ENCODE data around the gene MT1M.
A peak's percentile ranks its signal among the peaks of the same experiment; 100 is the strongest.

Gene MT1M

DNA sequence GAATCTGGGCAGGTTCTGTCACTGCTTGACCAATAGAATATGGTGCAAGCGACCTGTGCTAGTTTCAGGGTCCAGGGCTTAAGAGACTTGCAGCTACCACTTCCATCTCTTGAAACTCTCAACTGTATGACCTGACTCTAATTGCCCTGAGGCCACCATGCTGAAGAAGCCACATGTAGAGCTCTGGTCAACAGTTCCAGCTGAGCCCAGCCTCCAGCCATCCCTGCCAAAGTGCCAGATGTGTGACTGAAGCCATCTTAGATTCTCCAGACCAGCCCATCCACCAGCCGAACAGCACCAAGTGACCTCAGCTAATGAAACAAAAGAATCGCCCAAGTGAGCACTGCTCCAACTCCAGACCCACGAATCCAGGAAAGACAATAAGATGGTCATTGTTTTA lies 27.5 kb upstream of the MT1M start:
- Mint-ChIP-seq H3K4me1 (ENCODE audit: low read depth) (peaks cover 30% of the 10 kb centered on the region), H3K27me3 (peaks cover 21% of the 10 kb centered on the region), H3K36me3 (ENCODE audit: low read depth) (no peaks in the 10 kb centered on the region), H3K9me3 (no peaks in the 10 kb centered on the region), H3K4me3 (no peak overlapping the region), H3K27ac (no peak overlapping the region)
- intact Hi-C loops (cut with micrococcal nuclease): no loop called here

DNA sequence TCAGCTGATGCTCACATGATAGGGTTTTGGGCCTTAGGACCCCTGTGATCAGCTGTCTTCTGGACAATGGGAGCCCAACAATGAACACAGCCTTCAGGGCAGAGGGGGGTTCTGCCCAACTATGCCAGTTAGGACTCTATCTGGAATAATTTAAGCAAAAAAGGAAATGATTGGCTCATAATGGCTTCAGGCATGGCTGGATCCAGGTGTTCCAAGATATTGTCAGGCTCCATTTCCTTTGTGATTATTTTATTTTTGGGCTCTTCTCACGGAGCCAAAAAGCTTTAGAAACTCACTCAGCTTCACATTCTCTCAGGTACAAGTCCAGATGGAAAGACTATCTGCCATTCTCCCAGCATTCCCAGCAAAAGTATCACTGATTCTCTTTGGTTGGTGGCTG lies 27.0 kb upstream of the MT1M start:
- Mint-ChIP-seq H3K27me3 (peaks cover 17% of the 10 kb centered on the region), H3K4me1 (ENCODE audit: low read depth) (peaks cover 35% of the 10 kb centered on the region), H3K4me3 (no peak overlapping the region), H3K27ac (no peak overlapping the region), H3K9me3 (no peaks in the 10 kb centered on the region), H3K36me3 (ENCODE audit: low read depth) (no peaks in the 10 kb centered on the region)
- intact Hi-C loops (cut with micrococcal nuclease): no loop called here

DNA sequence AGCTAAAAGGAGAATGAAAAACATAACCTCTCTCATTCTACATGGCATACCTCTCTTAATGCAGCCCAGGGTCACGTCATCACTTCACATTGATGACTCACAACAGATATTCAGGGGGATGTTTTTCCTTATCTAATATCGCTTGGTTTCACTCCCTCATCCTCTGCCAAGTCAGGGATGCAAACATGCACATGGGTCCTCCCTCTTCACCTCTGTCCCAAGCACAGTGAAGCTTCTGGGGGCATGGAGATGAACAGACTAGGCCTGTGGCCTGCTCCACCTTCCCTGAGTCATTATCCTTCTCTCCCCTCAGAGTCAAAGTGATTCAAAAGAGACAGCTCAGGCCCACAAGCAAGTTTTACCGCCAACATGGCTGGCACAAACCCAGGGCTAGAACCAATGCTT lies 26.4 kb upstream of the MT1M start:
- Mint-ChIP-seq H3K4me1 (ENCODE audit: low read depth) (peaks cover 41% of the 10 kb centered on the region), H3K27me3 (peaks cover 11% of the 10 kb centered on the region), H3K4me3 (no peak overlapping the region), H3K27ac (no peak overlapping the region), H3K36me3 (ENCODE audit: low read depth) (no peaks in the 10 kb centered on the region), H3K9me3 (no peaks in the 10 kb centered on the region)
- intact Hi-C loops (cut with micrococcal nuclease): no loop called here

DNA sequence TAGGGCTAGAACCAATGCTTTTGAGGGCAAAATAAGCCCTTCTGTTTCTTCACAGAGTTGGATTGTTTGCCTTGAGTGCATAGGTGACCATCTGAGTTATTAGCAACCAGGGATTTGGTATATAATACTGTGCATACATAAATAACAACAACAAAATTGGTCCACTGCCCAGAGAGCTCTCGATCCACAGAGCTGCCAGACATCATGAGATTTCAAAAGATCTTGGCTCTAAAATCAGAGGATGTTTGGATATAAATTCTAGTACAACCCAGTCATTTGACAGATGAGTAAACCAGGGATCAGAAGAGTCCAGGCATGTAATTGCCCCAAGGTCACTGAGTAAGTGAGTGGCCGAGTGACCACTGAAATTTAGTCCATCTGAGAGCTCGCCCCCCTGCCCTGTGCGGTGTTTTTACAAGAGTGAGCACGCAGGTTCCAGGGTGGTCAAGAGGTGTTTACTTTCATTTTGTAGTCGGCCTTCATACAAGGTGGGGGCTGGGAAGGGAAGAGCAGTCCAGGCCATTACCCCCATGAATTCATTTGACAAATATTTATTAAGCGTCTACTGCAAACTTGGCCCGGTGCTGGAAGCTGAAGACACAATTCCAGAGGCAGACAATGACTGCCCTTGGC lies 25.9 kb upstream of the MT1M start:
- intact Hi-C loops (cut with micrococcal nuclease): no loop called here
- H3K4me1 Mint-ChIP-seq (ENCODE audit: low read depth): peaks cover 45% of the 10 kb centered on the region

DNA sequence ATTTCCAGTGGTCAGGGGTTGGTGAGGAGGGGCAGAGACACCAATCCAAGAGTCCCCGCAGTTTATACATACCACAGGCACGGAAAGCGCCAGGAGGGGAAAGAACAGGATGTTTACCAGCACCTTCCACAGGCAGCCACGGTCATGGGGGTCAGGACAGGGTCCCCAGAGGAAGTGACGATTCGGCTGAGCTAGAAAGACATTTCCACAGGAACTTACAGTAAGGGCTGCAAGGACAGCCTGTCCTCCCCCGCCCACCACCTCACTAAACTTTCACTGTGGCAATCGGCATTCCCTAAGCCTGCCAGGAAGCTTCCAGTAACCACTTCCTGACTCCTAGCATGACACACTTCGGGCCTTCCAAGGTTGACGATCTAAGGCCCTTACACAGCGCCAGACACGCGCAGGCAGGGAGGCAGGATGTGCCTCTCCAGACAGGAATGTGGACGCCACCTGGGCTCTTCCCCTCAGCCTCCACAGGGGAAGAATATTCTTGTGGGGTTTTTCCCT lies 25.3 kb upstream of the MT1M start:
- Mint-ChIP-seq H3K27ac (peak overlapping the region; percentile 86), H3K36me3 (ENCODE audit: low read depth) (no peaks in the 10 kb centered on the region), H3K27me3 (peaks cover 5% of the 10 kb centered on the region), H3K9me3 (no peaks in the 10 kb centered on the region), H3K4me1 (ENCODE audit: low read depth) (peaks cover 45% of the 10 kb centered on the region), H3K4me3 (no peak overlapping the region)
- intact Hi-C loops (cut with micrococcal nuclease): no loop called here

More for the DNA sequence above, 25.9 kb upstream of the MT1M start:
- no peaks in the 10 kb centered on the region for H3K36me3 Mint-ChIP-seq (ENCODE audit: low read depth)
- H3K4me3 Mint-ChIP-seq: no peak overlapping the region
- peaks cover 8% of the 10 kb centered on the region for H3K27me3 Mint-ChIP-seq
- H3K27ac Mint-ChIP-seq: peak overlapping the region; percentile 86
- H3K9me3 Mint-ChIP-seq: no peaks in the 10 kb centered on the region

DNA sequence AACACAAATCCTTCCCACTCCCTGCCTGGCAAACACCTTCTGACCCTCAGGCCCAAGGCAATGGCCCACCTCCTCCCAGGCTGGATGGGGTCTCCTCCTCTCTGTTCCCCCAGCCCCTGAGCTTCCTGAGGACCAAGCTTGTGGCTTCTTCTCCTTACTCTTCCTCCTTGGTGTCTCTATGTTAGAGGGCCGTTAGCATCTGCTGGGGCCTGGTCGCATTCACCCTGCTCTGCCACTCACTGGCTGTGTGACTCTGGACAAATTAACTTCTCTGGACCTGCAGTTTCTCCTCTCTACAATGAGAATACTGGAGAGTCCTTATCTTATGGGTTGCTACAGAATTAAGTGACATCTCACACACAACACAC lies 24.8 kb upstream of the MT1M start:
- H3K36me3 Mint-ChIP-seq (ENCODE audit: low read depth): no peaks in the 10 kb centered on the region
- no peaks in the 10 kb centered on the region for H3K9me3 Mint-ChIP-seq
- H3K4me1 Mint-ChIP-seq (ENCODE audit: low read depth): peaks cover 45% of the 10 kb centered on the region
- peak overlapping the region; percentile 86 for H3K27ac Mint-ChIP-seq
- H3K4me3 Mint-ChIP-seq: peak overlapping the region; percentile 18
- H3K27me3 Mint-ChIP-seq: peaks cover 4% of the 10 kb centered on the region
- intact Hi-C loops (cut with micrococcal nuclease): no loop called here

DNA sequence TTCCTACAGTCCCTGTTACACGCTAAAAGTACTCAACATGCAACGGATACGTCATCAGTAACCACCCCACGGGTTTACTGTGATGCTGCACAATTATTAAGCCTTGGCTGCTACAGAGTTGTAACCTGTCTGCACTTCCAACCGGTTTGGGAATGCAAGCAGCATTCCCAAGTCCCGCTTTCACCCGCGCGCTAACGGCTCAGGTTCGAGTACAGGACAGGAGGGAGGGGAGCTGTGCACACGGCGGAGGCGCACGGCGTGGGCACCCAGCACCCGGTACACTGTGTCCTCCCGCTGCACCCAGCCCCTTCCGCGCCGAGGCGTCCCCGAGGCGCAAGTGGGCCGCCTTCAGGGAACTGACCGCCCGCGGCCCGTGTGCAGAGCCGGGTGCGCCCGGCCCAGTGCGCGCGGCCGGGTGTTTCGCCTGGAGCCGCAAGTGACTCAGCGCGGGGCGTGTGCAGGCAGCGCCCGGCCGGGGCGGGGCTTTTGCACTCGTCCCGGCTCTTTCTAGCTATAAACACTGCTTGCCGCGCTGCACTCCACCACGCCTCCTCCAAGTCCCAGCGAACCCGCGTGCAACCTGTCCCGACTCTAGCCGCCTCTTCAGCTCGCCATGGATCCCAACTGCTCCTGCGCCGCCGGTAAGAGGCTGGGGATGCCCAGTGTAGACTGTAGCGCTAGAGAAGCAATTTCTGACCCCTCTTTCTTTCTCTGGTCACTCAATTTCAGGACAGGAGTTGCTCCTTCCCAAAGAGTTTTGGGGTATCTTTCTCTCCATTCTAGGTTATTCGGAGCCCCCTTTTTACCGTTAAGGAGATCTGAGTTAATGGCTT lies 24.2 kb upstream of the MT1M start, which contains the start of gene MT2A:
Gene MT2A (plus strand): TSS at position 542 of the 833 bp plus-strand sequence. CDS start 72 bp downstream, at position 614.
- intact Hi-C loops (cut with micrococcal nuclease): no loop called here
- H3K9me3 Mint-ChIP-seq: no peaks in the 10 kb centered on the region
- H3K36me3 Mint-ChIP-seq (ENCODE audit: low read depth): no peaks in the 10 kb centered on the region
- peak within 1 kb of the TSS; percentile 75 for H3K4me3 Mint-ChIP-seq
- H3K4me1 Mint-ChIP-seq (ENCODE audit: low read depth): peaks cover 45% of the 10 kb centered on the region
- peak within 1 kb of the TSS; percentile 86 for H3K27ac Mint-ChIP-seq
- H3K27me3 Mint-ChIP-seq: peaks cover 4% of the 10 kb centered on the region

DNA sequence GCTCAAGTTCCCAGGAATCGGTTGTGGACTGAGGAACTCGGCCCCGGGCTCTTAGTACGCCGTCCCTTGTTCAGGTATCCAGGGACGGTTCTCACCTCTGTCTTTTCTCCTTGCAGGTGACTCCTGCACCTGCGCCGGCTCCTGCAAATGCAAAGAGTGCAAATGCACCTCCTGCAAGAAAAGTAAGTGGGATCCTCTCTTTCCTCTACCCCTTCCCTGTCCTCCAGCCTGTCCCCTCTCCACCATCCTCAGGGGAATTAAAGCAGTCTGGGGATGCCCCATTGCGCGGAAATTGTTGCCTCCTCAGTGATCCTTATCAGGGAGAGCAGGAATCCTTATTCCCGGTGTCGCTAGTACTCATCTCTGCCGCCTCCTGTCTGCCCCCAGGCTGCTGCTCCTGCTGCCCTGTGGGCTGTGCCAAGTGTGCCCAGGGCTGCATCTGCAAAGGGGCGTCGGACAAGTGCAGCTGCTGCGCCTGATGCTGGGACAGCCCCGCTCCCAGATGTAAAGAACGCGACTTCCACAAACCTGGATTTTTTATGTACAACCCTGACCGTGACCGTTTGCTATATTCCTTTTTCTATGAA lies 23.5 kb upstream of the MT1M start:
- peaks cover 45% of the 10 kb centered on the region for H3K4me1 Mint-ChIP-seq (ENCODE audit: low read depth)

DNA sequence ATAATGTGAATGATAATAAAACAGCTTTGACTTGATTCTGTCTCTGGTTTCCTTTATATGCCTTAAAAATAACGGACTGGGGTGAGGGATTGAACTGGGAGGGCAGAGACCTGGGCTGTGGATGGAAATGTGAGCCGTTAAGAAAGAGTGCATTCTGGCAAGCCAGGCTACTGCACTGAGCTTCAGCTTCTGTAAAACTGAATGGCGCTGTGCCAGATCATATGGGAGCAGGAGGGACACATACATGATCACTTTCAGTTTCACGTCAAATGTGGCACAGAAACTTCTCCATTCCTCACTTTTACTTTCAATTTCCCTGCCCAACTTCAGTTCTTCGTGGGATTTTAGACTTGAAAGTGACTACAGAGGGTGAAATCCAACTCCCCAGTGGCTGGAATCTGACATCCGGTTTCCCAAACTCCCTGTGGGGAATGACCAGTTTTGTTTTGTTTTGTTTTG lies 23.0 kb upstream of the MT1M start:
- H3K4me3 Mint-ChIP-seq: peak overlapping the region; percentile 75
- no peaks in the 10 kb centered on the region for H3K9me3 Mint-ChIP-seq
- peaks cover 8% of the 10 kb centered on the region for H3K27me3 Mint-ChIP-seq
- intact Hi-C loops (cut with micrococcal nuclease): no loop called here
- H3K36me3 Mint-ChIP-seq (ENCODE audit: low read depth): no peaks in the 10 kb centered on the region
- peaks cover 45% of the 10 kb centered on the region for H3K4me1 Mint-ChIP-seq (ENCODE audit: low read depth)
- peak overlapping the region; percentile 86 for H3K27ac Mint-ChIP-seq

More for the DNA sequence above, 23.5 kb upstream of the MT1M start:
- intact Hi-C loops (cut with micrococcal nuclease): no loop called here
- no peaks in the 10 kb centered on the region for H3K9me3 Mint-ChIP-seq
- peak overlapping the region; percentile 75 for H3K4me3 Mint-ChIP-seq
- H3K27ac Mint-ChIP-seq: peak overlapping the region; percentile 86
- no peaks in the 10 kb centered on the region for H3K36me3 Mint-ChIP-seq (ENCODE audit: low read depth)
- peaks cover 5% of the 10 kb centered on the region for H3K27me3 Mint-ChIP-seq

DNA sequence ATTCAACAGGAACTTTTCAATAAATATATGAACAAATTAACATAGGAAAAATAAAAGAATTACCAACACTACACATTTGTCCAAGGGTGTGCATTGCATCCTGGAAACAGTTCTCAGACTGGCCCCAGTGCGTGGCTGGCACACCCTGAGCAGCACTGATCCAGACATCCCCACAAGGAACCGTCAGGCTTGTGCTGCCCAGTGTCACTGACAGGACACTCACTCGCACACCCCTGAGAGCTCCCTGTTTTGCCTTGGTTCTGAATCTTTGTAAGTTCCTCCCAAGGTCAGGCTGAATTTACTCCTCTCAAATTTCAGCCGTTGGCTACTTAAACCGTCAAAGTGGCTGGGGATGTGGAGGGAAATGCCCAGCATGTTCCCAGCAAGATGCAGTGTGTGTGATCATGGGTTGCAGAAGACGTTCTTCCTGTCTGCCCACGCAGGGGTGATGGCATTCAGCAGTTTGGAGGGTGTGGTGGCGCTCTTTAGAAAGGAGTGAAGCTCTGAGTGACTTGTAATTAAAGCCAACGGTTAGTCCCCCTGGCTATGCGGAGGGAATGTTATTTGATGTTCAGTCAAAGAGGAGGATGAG lies 22.3 kb upstream of the MT1M start:
- Mint-ChIP-seq H3K27ac (peak overlapping the region; percentile 86), H3K36me3 (ENCODE audit: low read depth) (no peaks in the 10 kb centered on the region), H3K27me3 (peaks cover 9% of the 10 kb centered on the region), H3K4me3 (peak overlapping the region; percentile 75), H3K4me1 (ENCODE audit: low read depth) (peaks cover 45% of the 10 kb centered on the region), H3K9me3 (no peaks in the 10 kb centered on the region)
- intact Hi-C loops (cut with micrococcal nuclease): no loop called here

DNA sequence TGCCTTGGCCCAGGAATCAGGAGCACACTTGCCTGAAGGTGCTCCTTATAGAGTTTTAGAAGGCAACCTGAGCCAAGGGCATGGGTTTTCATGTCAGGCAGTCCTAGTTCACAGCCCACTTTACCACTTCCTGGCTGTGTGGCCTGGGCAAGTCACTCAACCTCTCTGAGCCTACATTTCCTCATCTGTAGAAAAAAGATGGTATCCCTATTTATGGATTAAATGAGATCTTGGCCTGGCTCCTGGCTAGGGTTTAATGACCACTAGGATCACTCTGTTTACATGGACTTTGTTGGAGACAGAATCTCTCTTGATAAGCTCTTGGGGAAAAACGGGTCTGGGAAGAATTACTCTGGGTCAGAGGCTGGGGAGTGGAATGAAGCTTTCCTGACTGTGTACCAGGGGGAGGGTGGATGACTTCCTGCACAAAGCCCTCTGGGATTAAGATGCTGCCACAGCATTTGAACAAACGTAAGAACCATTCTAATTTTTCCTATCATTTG lies 21.8 kb upstream of the MT1M start:
- Mint-ChIP-seq H3K27ac (peak overlapping the region; percentile 86), H3K9me3 (no peaks in the 10 kb centered on the region), H3K36me3 (ENCODE audit: low read depth) (no peaks in the 10 kb centered on the region), H3K4me3 (no peak overlapping the region), H3K27me3 (peaks cover 10% of the 10 kb centered on the region), H3K4me1 (ENCODE audit: low read depth) (peaks cover 45% of the 10 kb centered on the region)
- intact Hi-C loops (cut with micrococcal nuclease): no loop called here

DNA sequence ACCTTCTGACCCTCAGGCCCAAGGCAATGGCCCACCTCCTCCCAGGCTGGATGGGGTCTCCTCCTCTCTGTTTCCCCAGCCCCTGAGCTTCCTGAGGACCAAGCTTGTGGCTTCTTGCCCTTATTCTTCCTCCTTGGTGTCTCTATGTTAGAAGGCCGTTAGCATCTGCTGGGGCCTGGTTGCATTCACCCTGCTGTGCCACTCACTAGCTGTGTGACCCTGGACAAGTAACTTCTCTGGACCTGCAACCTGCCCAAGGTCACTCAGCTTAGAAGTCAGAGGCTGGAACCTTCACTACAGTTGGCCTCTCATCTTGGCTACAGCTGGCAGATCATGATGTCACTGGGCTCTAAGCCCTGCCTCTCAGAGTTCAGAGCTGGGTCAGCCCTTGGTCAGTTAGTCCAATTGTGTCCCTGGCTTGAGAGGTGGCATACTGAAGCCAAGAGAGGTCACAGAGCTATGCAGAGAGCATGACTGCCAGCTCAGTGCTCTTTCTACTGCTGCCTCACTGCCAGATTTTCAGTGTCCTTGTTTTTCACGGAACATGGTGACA lies 21.1 kb upstream of the MT1M start:
- intact Hi-C loops (cut with micrococcal nuclease): no loop called here
- Mint-ChIP-seq H3K4me1 (ENCODE audit: low read depth) (peaks cover 45% of the 10 kb centered on the region), H3K4me3 (no peak overlapping the region)

DNA sequence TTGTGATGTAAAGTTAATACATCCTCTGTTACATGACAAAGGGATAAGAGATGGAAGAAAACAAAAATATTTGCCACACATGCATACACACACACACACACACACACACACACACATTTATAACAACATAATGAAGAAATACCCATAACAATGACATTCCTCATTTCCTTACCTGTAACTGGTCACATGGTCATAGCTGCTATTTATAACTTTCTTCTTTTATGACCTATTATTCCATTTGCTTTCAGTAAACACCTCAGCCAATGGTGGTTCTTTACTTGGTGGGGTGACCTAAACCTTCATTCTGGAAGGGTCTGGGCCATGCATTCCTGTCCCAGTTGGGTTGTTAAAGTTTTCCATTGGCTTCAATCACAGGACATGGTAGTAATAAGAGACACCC lies 18.8 kb upstream of the MT1M start:
- Mint-ChIP-seq H3K9me3 (no peaks in the 10 kb centered on the region), H3K4me3 (no peak overlapping the region), H3K4me1 (ENCODE audit: low read depth) (peaks cover 43% of the 10 kb centered on the region), H3K36me3 (ENCODE audit: low read depth) (no peaks in the 10 kb centered on the region), H3K27me3 (peaks cover 38% of the 10 kb centered on the region), H3K27ac (no peak overlapping the region)
- intact Hi-C loops (cut with micrococcal nuclease): no loop called here

More for the DNA sequence above, 21.1 kb upstream of the MT1M start:
- no peaks in the 10 kb centered on the region for H3K36me3 Mint-ChIP-seq (ENCODE audit: low read depth)
- peaks cover 15% of the 10 kb centered on the region for H3K27me3 Mint-ChIP-seq
- H3K27ac Mint-ChIP-seq: peak overlapping the region; percentile 86
- no peaks in the 10 kb centered on the region for H3K9me3 Mint-ChIP-seq

All from dendritic cell treated with granulocyte-macrophage colony-stimulating factor and Interleukin-4, amounts not matched to agents 40 ng/mL and 50 ng/mL, for 4 days (primary cell).